ENCODE results near the gene RPN2.

DNA sequence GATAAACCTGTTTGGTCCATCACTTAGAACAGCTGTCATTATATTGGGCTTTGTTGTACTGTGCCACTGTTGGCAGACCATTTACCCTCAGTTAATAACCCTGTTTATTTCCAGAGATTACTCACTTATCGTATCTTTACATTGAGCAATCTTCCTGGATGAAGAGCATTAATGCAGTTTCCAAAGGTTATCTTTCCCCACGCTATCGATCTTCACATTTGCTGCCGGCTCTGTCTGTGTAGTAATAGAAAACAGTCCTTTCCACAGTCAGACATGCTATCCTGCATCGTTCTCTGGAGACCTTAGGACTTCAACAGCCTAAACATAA, 55.1 kb downstream of the RPN2 start:
- TF ChIP-seq CTCF (IDR thresholded peaks at IDR 0.05), result no peak
- TF ChIP-seq POLR2A (IDR thresholded peaks at IDR 0.05), result no peak

All from heart left ventricle (tissue), 13 donors.